ENCODE results near the gene PPDPF. TPM values are rescaled to one million over a fixed set of nuclear protein-coding genes. Genes with fewer than 3 reads are reported as not detected.

PPDPF gene
- total RNA-seq, 1 experiment from 2014 or later = 517 TPM

DNA sequence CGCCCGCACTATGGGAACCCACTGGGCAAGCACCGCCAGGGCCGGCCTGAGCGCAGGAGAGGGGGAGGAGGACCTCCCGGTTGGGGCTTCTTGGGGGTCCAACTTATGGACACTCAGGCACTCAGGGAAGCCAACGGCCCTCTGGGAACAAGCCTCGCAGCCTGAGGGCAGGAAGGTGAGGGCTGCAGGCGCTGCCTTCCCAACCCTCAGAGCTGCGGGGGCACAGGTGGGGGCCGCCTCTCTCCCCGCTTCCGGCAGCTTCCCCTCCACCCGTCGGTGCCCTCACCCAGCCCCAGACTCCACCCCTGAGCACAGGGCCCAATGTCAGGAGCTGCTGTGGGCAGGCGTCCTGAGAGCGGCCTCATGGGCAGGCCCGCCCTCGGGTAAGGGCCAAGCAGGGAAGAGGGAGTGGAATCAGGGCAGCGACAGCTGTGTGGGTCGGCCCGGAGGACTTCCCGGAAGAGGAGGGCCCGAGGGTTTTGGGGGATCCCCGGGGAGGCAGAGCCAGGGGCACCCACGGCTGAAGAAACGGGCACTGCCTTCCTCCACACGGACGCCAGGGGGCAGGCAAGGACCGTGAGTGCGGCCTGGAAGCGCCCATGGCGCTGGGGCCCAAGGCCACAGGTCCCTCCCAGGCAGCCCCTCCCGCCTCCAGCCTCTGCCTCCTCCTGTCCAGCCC, 17.1 kb downstream of the PPDPF start:
- no peaks in the 10 kb centered on the region for H3K9me3 Mint-ChIP-seq (ENCODE audit: low read depth, unreplicated experiment)
- peaks cover 60% of the 10 kb centered on the region for H3K4me1 Mint-ChIP-seq (ENCODE audit: low read depth, unreplicated experiment)
- H3K4me3 Mint-ChIP-seq (ENCODE audit: low read depth, unreplicated experiment) = peak overlapping the region; percentile 89
- intact Hi-C loops (cut with micrococcal nuclease; ENCODE audit: unreplicated experiment) = loop anchor here (2.0 to 5.0 kb wide), 5 partner anchors 40 to 435 kb away; partner anchors contain the start of genes GMEB2 and TPD52L2
- H3K27me3 Mint-ChIP-seq (ENCODE audit: unreplicated experiment) = no peaks in the 10 kb centered on the region
- peak overlapping the region; percentile 84 for H3K27ac Mint-ChIP-seq (ENCODE audit: unreplicated experiment)
- no TSS peak for BruUV-seq (replicated peaks)
- H3K36me3 Mint-ChIP-seq (ENCODE audit: insufficient read depth, unreplicated experiment) = peaks cover 62% of the 10 kb centered on the region
- CTCF ChIA-PET = interaction anchor here (0.7 to 3.2 kb wide), 41 partner anchors 8 to 587 kb away, joined by 3 to 37 read pairs (median 5); partner anchors contain the start of genes ARFRP1, HELZ2, PPDPF and PRPF6
- TF ChIP-seq, protein P1, sequence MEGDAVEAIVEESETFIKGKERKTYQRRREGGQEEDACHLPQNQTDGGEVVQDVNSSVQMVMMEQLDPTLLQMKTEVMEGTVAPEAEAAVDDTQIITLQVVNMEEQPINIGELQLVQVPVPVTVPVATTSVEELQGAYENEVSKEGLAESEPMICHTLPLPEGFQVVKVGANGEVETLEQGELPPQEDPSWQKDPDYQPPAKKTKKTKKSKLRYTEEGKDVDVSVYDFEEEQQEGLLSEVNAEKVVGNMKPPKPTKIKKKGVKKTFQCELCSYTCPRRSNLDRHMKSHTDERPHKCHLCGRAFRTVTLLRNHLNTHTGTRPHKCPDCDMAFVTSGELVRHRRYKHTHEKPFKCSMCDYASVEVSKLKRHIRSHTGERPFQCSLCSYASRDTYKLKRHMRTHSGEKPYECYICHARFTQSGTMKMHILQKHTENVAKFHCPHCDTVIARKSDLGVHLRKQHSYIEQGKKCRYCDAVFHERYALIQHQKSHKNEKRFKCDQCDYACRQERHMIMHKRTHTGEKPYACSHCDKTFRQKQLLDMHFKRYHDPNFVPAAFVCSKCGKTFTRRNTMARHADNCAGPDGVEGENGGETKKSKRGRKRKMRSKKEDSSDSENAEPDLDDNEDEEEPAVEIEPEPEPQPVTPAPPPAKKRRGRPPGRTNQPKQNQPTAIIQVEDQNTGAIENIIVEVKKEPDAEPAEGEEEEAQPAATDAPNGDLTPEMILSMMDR (IDR thresholded peaks at IDR 0.05; ENCODE audit: unreplicated experiment) = peak; percentile 99
- peak; percentile 100 for DNase-seq

DNA sequence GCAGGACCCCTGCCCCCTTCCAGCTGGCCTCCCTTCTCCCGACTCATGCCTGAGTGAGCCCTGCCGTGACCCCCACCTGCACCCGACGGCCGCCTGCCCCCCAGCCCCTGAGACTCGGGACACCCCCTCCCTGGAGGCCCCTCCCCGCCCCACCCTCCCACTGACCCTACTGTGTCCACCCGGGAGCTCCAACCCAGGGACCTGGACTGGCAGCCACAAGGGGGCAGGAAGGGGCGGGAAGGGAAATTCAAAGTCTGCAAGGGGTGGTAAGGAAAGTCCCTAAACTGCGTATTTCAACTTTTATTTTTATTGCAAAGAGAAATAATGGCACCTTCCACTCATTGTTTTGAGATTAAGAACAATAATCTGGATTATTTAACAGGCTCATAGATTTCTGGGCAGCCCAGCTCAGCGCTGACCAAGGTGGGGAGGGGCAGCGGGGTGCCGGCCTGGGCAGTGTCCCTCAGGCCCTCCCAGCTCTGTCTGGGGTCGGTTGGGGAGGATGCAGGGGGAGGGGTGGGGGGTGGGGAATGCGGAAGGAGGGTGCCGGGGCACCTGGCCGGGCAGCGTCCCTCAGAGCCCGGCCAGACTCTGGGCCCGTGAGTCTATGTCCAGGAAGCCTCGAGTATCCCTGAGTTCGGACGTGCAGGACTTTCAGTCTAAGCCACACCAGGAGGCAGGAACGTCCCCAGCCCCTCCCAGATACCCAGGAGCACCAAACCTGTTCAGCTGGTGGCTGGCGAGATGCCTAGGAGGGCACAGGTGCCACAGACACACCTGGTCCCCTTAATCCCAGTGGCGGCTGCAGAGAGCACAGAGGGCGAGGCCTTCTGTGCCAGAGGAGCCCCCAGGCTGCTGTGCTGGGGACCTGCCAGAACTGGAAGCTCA, 17.9 kb downstream of the PPDPF start:
- BruUV-seq (replicated peaks) = no TSS peak
- intact Hi-C loops (cut with micrococcal nuclease; ENCODE audit: unreplicated experiment) = loop anchor here (2.0 to 5.0 kb wide), 5 partner anchors 39 to 434 kb away; partner anchors contain the start of genes GMEB2 and TPD52L2
- H3K36me3 Mint-ChIP-seq (ENCODE audit: insufficient read depth, unreplicated experiment) = peaks cover 55% of the 10 kb centered on the region
- TF ChIP-seq, protein P1 (IDR thresholded peaks at IDR 0.05; ENCODE audit: unreplicated experiment) = no peak
- peak; percentile 97 for DNase-seq
- H3K4me3 Mint-ChIP-seq (ENCODE audit: low read depth, unreplicated experiment) = peak overlapping the region; percentile 89
- peaks cover 4% of the 10 kb centered on the region for H3K27me3 Mint-ChIP-seq (ENCODE audit: unreplicated experiment)
- H3K9me3 Mint-ChIP-seq (ENCODE audit: low read depth, unreplicated experiment) = no peaks in the 10 kb centered on the region
- H3K27ac Mint-ChIP-seq (ENCODE audit: unreplicated experiment) = peak overlapping the region; percentile 84
- H3K4me1 Mint-ChIP-seq (ENCODE audit: low read depth, unreplicated experiment) = peaks cover 58% of the 10 kb centered on the region
- CTCF ChIA-PET = interaction anchor here (0.7 to 3.2 kb wide), 44 partner anchors 8 to 586 kb away, joined by 3 to 37 read pairs (median 5); partner anchors contain the start of genes ARFRP1, GMEB2, HELZ2 and PPDPF

DNA sequence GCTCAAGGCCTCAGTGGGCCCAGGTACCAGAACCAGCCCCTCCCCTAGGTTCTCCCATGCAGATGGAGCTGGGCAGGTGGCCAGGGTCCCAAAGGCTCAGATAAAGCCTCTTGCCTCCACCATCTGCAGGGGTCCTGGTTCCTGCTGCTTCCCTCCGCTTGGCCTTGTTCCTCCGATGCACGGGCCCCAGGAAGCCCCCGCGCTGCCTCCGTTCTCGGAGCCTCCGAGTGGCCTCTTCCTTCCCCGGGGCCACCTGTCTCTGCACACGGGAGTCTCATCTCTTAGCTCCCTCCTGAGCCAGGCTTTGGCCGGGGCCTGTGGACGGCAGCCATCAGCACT, 18.5 kb downstream of the PPDPF start:
- no TSS peak for BruUV-seq (replicated peaks)
- H3K4me3 Mint-ChIP-seq (ENCODE audit: low read depth, unreplicated experiment) = peak overlapping the region; percentile 89
- DNase-seq = no peak
- CTCF ChIA-PET = interaction anchor here (1.0 to 3.2 kb wide), 22 partner anchors 9 to 580 kb away, joined by 3 to 37 read pairs (median 8); partner anchors contain the start of genes ARFRP1, GMEB2, HELZ2 and PPDPF
- peaks cover 49% of the 10 kb centered on the region for H3K36me3 Mint-ChIP-seq (ENCODE audit: insufficient read depth, unreplicated experiment)
- no peaks in the 10 kb centered on the region for H3K9me3 Mint-ChIP-seq (ENCODE audit: low read depth, unreplicated experiment)
- peaks cover 10% of the 10 kb centered on the region for H3K27me3 Mint-ChIP-seq (ENCODE audit: unreplicated experiment)
- intact Hi-C loops (cut with micrococcal nuclease; ENCODE audit: unreplicated experiment) = loop anchor here (2.0 to 5.0 kb wide), 5 partner anchors 38 to 433 kb away; partner anchors contain the start of genes GMEB2 and TPD52L2
- peak overlapping the region; percentile 84 for H3K27ac Mint-ChIP-seq (ENCODE audit: unreplicated experiment)
- H3K4me1 Mint-ChIP-seq (ENCODE audit: low read depth, unreplicated experiment) = peaks cover 58% of the 10 kb centered on the region
- TF ChIP-seq, protein P1 (IDR thresholded peaks at IDR 0.05; ENCODE audit: unreplicated experiment) = no peak
